GM18502 (cell line): ENCODE data around the gene ITPA.
"Not testable (repeated sequence)": the region's sequence is repeated elsewhere in the genome, so short reads cannot be mapped to it uniquely, and the experiment has no call there.

Source experiments
- ATAC-seq: cut with Tn5 transposase; IDR thresholded peaks from one replicate; pipeline ENCODE4 v1.9.1; 2021; ENCODE audit warnings: mild to moderate bottlenecking; ENCODE audit not compliant: unreplicated experiment, poor library complexity

ITPA gene

GRCh38 chr20:3172933-3173609 lies 36.2 kb upstream of the ITPA start, which contains the start of gene LZTS3:
Gene LZTS3, minus strand, starts transcription at chr20:3173549. Its CDS starts 6,386 bp downstream, at chr20:3167163.
- ATAC-seq: peak; percentile 49

GRCh38 chr20:3173610-3174441 lies 35.5 kb upstream of the ITPA start:
- peak; percentile 86 for ATAC-seq

- ATAC-seq: no peak
Observed at GRCh38 chr20:3174442-3175261, 34.6 kb upstream of the ITPA start.

- no peak for ATAC-seq
Observed at GRCh38 chr20:3175270-3175669, 34.0 kb upstream of the ITPA start.

- no peak for ATAC-seq
Observed at GRCh38 chr20:3177746-3178485, 31.4 kb upstream of the ITPA start.

GRCh38 chr20:3180319-3180718 lies 29.0 kb upstream of the ITPA start:
- ATAC-seq: no peak

GRCh38 chr20:3181270-3181669 lies 28.0 kb upstream of the ITPA start:
- ATAC-seq: no peak

- not testable (repeated sequence) for ATAC-seq
Observed at GRCh38 chr20:3182429-3182828, 26.9 kb upstream of the ITPA start.

GRCh38 chr20:3183896-3184612 lies 25.2 kb upstream of the ITPA start:
- no peak for ATAC-seq

- not testable (repeated sequence) for ATAC-seq
Observed at GRCh38 chr20:3187861-3188260, 21.4 kb upstream of the ITPA start.

GRCh38 chr20:3188823-3189413 lies 20.4 kb upstream of the ITPA start:
- ATAC-seq: no peak

GRCh38 chr20:3189561-3190131 lies 19.7 kb upstream of the ITPA start:
- no peak for ATAC-seq

- no peak for ATAC-seq
Observed at GRCh38 chr20:3190681-3191111, 18.6 kb upstream of the ITPA start.

GRCh38 chr20:3192226-3193015 lies 16.9 kb upstream of the ITPA start:
- ATAC-seq: no peak

GRCh38 chr20:3193806-3194616 lies 15.3 kb upstream of the ITPA start:
- no peak for ATAC-seq

- no peak for ATAC-seq
Observed at GRCh38 chr20:3194617-3195280, 14.5 kb upstream of the ITPA start.
